SK-N-MC (cell line): Measurements from ENCODE around the gene SLC12A8.

Source experiments
- EZH2 ChIP-seq: fragments of 200-600 bp; sonication (generic); IDR thresholded peaks from one replicate; pipeline ENCODE4 v1.6.1; 2017; ENCODE audit warnings: antibody characterized with exemption
- FOXP2 ChIP-seq: optimal IDR thresholded peaks from 2 replicates; pipeline ENCODE3; 2011; ENCODE audit warnings: mild to moderate bottlenecking, moderate library complexity; ENCODE audit not compliant: insufficient read depth; ENCODE audit errors: extremely low read length, control extremely low read depth
- POLR2AphosphoS5 ChIP-seq: IDR thresholded peaks from 2 replicates; pipeline ENCODE4 v1.6.1; 2012; ENCODE audit warnings: mild to moderate bottlenecking, low read depth, low read length, borderline replicate concordance

- TF ChIP-seq EZH2 = no peak
- no peak for TF ChIP-seq POLR2AphosphoS5
- no peak for TF ChIP-seq FOXP2
These were observed 178.9 kb downstream of the SLC12A8 start for GRCh38 chr3:125033616-125034015.
